ENCODE results near the gene NEMP2. TPM values are rescaled to one million over a fixed set of nuclear protein-coding genes. Genes with fewer than 3 reads are reported as not detected.
A peak's percentile ranks its signal among the peaks of the same experiment; 100 is the strongest.
"Not testable (repeated sequence)": the region's sequence is repeated elsewhere in the genome, so short reads cannot be mapped to it uniquely, and the experiment has no call there.

The NEMP2 gene
- total RNA-seq, 4 donors from 2014 or later, result 1.1 to 1.7 (median 1.6) TPM

DNA sequence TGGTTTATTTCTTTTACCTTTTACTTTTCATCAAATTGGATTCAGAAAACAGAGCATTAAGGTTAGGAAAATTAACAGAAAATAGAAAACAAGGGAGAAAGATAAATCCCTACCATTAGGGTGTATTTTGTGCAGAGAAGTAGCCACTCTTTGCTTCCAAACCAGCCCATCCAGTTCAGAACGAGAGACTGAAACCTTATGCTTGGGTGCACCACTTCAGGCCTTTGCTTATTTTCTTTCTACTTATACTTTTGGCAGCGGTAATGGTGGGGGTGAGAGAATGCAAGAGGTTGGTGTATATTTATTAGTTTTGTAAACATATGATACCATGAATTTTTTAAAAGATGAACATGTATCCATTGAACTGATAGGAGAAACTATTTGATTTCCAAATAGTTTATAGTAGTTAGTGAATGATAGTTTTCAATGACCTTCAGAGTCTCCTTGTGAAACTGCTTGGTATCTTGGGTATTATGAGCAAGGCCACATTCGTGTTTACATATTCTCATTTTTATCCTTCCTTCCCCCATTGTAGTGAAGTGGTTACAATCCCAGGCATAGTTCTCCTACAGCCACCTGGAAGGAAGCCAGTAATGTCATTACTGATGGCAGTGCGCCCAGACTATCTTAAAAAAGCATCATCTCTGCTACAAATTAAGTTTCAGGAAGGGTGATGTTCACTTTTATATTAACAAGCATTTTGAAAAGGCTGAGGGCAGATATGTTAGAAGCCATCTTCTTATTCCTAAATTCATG is 65.5 kb downstream of the NEMP2 start:
- no peak overlapping the region for H3K4me3 ChIP-seq (ENCODE audit: low read depth, poor library complexity, severe bottlenecking)
- no peak for TF ChIP-seq POLR2A (IDR thresholded peaks at IDR 0.05)
- TF ChIP-seq, protein P1, sequence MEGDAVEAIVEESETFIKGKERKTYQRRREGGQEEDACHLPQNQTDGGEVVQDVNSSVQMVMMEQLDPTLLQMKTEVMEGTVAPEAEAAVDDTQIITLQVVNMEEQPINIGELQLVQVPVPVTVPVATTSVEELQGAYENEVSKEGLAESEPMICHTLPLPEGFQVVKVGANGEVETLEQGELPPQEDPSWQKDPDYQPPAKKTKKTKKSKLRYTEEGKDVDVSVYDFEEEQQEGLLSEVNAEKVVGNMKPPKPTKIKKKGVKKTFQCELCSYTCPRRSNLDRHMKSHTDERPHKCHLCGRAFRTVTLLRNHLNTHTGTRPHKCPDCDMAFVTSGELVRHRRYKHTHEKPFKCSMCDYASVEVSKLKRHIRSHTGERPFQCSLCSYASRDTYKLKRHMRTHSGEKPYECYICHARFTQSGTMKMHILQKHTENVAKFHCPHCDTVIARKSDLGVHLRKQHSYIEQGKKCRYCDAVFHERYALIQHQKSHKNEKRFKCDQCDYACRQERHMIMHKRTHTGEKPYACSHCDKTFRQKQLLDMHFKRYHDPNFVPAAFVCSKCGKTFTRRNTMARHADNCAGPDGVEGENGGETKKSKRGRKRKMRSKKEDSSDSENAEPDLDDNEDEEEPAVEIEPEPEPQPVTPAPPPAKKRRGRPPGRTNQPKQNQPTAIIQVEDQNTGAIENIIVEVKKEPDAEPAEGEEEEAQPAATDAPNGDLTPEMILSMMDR (IDR thresholded peaks at IDR 0.05), result no peak
- DNase-seq (ENCODE audit: low spot score in 2 of 2), result peak; percentile 85 to 91
- WGBS, 2 donors, result 15 to 21% methylated on average over 4 of the region's 4 CpGs
- intact Hi-C loops (cut with DNase I; ENCODE audit: low total_unique reads), result no loop called here

DNA sequence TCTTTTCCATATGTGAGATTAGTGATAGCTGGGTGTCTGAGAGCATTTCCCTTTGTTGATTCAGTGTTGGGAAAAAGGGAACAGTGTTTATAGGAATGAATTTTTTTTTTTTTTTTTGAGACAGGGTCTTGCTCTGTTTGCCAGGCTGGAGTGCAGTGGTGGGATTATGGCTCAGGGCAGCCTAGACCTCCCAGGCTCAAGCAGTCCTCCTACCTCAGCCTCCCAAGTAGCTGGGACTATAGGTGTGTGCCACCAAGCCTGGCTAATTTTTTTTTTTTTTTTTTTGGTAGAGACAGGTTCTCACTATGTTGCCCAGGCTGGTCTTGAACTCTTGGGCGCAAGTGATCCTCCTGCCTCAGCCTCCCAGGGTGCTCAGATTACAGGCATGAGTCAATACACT is 66.2 kb downstream of the NEMP2 start:
- WGBS, 2 donors, result 71 to 86% methylated on average over 1 of the region's 1 CpG
- DNase-seq (ENCODE audit: low spot score in 2 of 2); intact Hi-C loops (cut with DNase I; ENCODE audit: low total_unique reads): not testable (repeated sequence)

DNA sequence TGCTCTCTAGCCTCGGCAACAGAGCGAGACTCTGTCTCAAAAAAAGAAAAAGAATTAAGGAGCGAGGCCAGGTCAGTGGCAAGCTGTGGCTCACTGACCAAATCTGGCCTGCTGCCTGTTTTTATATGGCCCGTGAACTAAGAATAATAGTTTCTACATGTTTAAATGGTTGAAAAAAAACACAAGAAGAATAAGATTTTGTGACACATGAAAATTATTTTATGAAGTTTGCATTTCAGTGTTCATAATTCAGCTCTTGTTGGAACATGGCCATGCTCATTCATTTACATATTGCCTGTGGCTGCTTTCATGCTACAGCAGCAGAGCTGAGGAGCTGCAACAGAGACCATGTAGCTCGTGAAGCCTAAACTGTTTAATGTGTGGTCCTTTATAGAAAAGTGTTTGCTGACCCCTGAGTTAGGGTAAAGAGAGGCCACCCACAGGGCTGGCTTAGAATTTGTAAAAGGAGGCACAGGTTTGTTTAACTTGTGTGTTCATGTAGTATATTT is 66.9 kb downstream of the NEMP2 start:
- no peak for DNase-seq (ENCODE audit: low spot score in 2 of 2)
- WGBS, 2 donors, result 13 to 14% methylated on average over 5 of the region's 5 CpGs
- TF ChIP-seq, protein P1 (IDR thresholded peaks at IDR 0.05), result no peak
- TF ChIP-seq POLR2A (IDR thresholded peaks at IDR 0.05), result no peak
- intact Hi-C loops (cut with DNase I; ENCODE audit: low total_unique reads), result no loop called here
- no peak overlapping the region for H3K4me3 ChIP-seq (ENCODE audit: low read depth, poor library complexity, severe bottlenecking)

More for the DNA sequence above, 66.2 kb downstream of the NEMP2 start:
- not testable (repeated sequence) for H3K4me3 ChIP-seq (ENCODE audit: low read depth, poor library complexity, severe bottlenecking)

DNA sequence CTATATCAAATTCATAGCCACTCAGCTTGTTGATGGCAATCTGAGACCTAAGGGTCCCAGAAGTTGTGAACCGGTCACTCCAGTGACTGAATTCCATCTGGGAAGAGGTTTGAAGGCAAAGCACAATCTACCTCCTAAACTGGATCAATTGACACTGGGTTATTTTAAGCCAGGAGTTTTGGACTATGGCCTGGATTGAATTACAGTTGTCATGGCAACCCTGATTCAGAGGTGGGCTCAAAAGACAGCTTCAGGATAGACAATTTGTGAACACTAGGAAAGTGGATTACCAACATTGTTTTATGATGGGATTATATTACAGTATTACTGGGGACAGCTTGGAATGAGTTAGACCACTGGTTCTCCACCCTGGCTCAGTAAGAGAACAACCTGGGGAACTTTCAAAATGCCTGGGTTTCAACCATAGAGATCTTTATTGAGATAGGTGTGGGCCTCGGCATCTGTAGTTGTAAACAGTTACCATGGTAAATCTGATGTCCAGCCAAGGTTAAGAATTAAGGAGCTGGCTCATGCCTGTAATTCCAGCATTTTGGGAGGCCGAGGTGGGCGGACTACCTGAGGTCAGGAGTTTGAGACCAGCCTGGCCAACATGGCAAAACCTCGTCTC is 67.6 kb downstream of the NEMP2 start:
- TF ChIP-seq, protein P1 (IDR thresholded peaks at IDR 0.05), result no peak
- no peak for TF ChIP-seq POLR2A (IDR thresholded peaks at IDR 0.05)
- H3K4me3 ChIP-seq (ENCODE audit: low read depth, poor library complexity, severe bottlenecking), result no peak overlapping the region
- WGBS, 2 donors, result 35 to 40% methylated on average over 5 of the region's 5 CpGs
- intact Hi-C loops (cut with DNase I; ENCODE audit: low total_unique reads), result no loop called here
- DNase-seq (ENCODE audit: low spot score in 2 of 2), result no peak

DNA sequence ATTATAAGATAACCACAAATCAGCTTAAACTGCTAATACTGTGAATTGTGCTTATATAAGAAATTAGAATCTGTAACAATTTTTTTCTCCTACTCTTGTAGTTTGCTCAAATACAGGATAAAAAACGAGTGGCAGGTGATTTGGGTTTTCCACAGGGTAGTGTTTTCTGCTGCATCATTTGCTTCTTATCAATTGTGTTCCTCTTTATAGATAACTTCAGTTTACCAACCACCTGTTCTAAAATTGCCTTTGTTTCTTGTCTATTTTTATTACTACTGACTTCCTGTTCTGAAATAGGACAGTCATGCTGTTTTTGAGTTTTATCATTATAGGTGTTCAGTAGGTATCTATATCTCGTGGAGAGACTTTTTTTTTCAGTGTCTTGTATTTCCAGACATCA is 69.5 kb downstream of the NEMP2 start:
- no peak overlapping the region for H3K4me3 ChIP-seq (ENCODE audit: low read depth, poor library complexity, severe bottlenecking)
- 80 to 86% methylated on average over 2 of the region's 2 CpGs for WGBS, 2 donors
- no peak for TF ChIP-seq POLR2A (IDR thresholded peaks at IDR 0.05)
- TF ChIP-seq, protein P1 (IDR thresholded peaks at IDR 0.05), result no peak
- no peak for DNase-seq (ENCODE audit: low spot score in 2 of 2)
- intact Hi-C loops (cut with DNase I; ENCODE audit: low total_unique reads), result no loop called here

DNA sequence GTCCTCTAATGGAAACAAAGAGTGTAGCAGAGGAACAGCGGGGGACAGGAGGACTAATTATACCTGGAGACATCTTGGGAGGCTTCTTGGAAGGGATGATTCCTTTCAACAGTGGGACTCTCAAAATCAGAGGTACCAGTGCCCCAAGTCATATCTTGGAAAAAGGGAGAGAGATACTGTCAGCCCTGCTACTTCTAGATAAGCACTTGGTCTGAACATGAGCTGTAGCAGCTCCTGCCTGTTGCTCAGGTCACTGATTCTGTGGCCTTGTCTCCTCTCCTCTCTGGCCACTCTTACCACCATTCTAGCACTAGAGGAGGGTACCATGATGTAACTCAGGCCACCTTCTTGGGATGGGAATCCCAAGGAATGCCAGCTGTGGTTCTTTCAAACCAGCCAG is 71.9 kb downstream of the NEMP2 start:
- WGBS, 2 donors, result 100% methylated on average over 1 of the region's 1 CpG
- H3K4me3 ChIP-seq (ENCODE audit: low read depth, poor library complexity, severe bottlenecking), result no peak overlapping the region
- intact Hi-C loops (cut with DNase I; ENCODE audit: low total_unique reads), result no loop called here
- no peak for DNase-seq (ENCODE audit: low spot score in 2 of 2)
- no peak for TF ChIP-seq POLR2A (IDR thresholded peaks at IDR 0.05)
- TF ChIP-seq, protein P1 (IDR thresholded peaks at IDR 0.05), result no peak

All from lower leg skin (tissue), 4 donors.